ENCODE measurements around the gene LDLRAD1. TPM values are rescaled to one million over a fixed set of nuclear protein-coding genes. Genes with fewer than 3 reads are reported as not detected.

Gene LDLRAD1
- total RNA-seq, 2 experiments from 2014 or later = not detected

- ChIA-PET POLR2A (no interaction called here), CTCF (interaction anchor here (1.6 kb wide), 1 partner anchor 103 kb away, joined by 5 read pairs; no protein-coding TSS in a partner anchor)
Measured at GRCh38 chr1:53963460-53963859, 54.5 kb downstream of the LDLRAD1 start.

DNA sequence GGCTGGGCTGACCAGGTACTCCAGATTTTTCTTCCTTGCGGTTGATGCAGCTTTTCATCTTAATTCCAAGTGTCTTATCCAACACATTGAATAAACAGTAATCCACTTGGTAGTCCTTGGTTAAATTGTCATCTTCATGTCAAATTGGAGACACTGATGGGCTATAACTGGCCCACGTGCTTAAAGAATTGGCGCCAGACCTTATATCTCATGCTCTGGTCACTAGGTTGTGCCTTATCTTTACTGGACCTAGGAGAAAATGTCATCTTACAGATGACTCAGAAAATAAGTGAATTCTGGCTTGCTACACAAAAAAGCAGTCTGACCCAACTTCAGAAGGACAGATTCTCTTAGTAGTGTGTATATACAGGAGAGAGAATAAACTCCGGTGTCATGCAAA, 55.6 kb downstream of the LDLRAD1 start:
- ChIA-PET CTCF (interaction anchor here (0.6 to 1.4 kb wide), 3 partner anchors 13 to 122 kb away, joined by 3 to 4 read pairs (median 3); no protein-coding TSS in a partner anchor), POLR2A (no interaction called here)

GRCh38 chr1:53959664-53960250, 58.2 kb downstream of the LDLRAD1 start:
- POLR2A ChIA-PET = interaction anchor here (0.7 to 0.8 kb wide), 2 partner anchors 9 to 99 kb away, joined by 3 read pairs; no protein-coding TSS in a partner anchor
- CTCF ChIA-PET = interaction anchor here (0.7 to 2.8 kb wide), 15 partner anchors 10 to 149 kb away, joined by 3 to 51 read pairs (median 4); partner anchors contain the start of genes IFT25, LRRC42 and NDC1

Other genes starting within 250 kb of the LDLRAD1 start
- gene NDC1, start 179.9 kb downstream of the LDLRAD1 start, total RNA-seq = 10 to 100 TPM; 48.1 to 49.0 TPM
- 10 to 100 TPM; 16.2 to 17.2 TPM for gene YIPF1, start 128.4 kb downstream of the LDLRAD1 start, total RNA-seq
- not detected for gene DIO1, start 124.0 kb downstream of the LDLRAD1 start, total RNA-seq
- 10 to 100 TPM; 54.8 to 55.1 TPM for gene IFT25, start 72.5 kb downstream of the LDLRAD1 start, total RNA-seq
- gene LRRC42, start 71.8 kb downstream of the LDLRAD1 start, total RNA-seq = 10 to 100 TPM; 26.9 to 28.1 TPM
- gene TMEM59, start 35.0 kb upstream of the LDLRAD1 start, total RNA-seq = 100 to 1,000 TPM; 117 to 124 TPM
- gene TCEANC2, start 35.4 kb upstream of the LDLRAD1 start, total RNA-seq = 10 to 100 TPM in 1 of 2 experiments, 1 to 10 TPM in 1; 9.1 to 11.5 TPM
- gene CDCP2, start 134.8 kb upstream of the LDLRAD1 start, total RNA-seq = not detected
- 10 to 100 TPM; 13.5 to 13.8 TPM for gene CYB5RL, start 181.8 kb upstream of the LDLRAD1 start, total RNA-seq
- 100 to 1,000 TPM; 218 to 226 TPM for gene MRPL37, start 182.0 kb upstream of the LDLRAD1 start, total RNA-seq